Measurements from ENCODE around the gene ZDHHC11.
"Not testable (repeated sequence)": the region's sequence is repeated elsewhere in the genome, so short reads cannot be mapped to it uniquely, and the experiment has no call there.

The ZDHHC11 gene

DNA sequence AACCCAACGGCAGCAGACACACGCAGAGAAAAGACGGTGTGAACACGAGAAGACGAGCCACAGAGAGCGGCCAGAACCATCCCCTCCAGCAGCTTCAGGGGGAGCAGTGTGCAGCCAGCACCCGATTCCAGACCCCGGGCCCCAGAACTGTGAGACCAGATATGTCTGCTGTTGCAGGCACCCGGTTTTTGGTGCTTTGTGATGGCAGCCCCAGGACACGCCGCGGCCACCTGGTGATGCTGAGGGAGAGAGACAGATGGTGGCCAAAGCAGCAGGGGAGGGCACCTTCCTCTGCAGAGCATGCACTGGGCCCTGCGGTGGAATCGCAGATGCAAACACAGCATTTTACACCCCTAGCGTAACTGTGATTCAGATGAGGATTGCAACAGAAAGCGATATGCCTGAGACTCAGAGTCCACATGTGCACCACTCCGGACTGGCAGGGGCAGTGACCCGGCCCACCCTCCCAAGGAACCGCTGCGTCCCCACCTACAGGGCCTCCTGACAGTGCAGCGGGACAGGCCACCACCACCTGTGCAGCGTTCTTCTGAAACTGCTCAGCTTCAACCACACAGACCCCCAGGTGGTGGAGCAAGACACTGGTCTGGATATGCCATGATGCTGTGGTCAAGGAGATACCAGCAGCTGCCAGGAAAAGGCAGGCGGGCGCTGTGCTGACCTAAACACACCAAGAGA is 90.3 kb downstream of the ZDHHC11 start:
- H3K4me1 Mint-ChIP-seq: no peaks in the 10 kb centered on the region
- no peak overlapping the region for H3K4me3 Mint-ChIP-seq
- peaks cover under 1 to 4% of the 10 kb centered on the region in 2 donors for H3K9me3 Mint-ChIP-seq
- peaks cover 13 to 45% of the 10 kb centered on the region in 2 donors for H3K27me3 Mint-ChIP-seq
- DNase-seq (no peak), ATAC-seq (replicated peaks) (no peak)
- no peak overlapping the region for H3K27ac Mint-ChIP-seq
- H3K36me3 Mint-ChIP-seq: no peaks in the 10 kb centered on the region

DNA sequence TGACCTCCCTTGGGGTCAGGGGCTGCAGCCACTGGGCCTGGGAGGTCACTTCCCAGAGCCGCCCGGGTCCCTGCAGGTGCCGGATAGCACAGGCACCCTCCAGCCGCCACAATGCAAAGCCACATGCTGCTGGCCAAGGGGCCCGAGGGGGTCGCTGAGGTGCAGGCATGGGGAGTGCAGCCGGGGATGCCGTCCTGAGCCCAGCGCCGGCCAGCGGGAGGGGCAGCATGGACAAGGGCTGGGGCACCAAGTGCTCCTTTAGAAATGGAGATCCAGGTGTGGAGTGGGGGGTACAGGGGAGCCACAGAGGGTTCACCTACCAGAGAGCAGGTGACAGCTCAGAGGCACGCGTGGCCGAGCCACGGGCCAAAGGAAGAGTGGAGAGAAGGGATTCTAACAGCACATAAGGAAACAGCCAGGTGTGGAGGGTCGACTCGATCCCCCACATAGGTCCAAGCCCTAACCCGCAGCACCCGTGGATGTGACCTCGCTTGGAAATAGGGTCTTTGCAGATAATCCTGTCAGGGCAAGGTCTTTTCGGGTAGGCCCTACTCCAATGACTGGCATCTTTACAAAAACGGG is 90.9 kb downstream of the ZDHHC11 start:
- DNase-seq (no peak), ATAC-seq (replicated peaks) (no peak)
- H3K4me3 Mint-ChIP-seq: no peak overlapping the region

DNA sequence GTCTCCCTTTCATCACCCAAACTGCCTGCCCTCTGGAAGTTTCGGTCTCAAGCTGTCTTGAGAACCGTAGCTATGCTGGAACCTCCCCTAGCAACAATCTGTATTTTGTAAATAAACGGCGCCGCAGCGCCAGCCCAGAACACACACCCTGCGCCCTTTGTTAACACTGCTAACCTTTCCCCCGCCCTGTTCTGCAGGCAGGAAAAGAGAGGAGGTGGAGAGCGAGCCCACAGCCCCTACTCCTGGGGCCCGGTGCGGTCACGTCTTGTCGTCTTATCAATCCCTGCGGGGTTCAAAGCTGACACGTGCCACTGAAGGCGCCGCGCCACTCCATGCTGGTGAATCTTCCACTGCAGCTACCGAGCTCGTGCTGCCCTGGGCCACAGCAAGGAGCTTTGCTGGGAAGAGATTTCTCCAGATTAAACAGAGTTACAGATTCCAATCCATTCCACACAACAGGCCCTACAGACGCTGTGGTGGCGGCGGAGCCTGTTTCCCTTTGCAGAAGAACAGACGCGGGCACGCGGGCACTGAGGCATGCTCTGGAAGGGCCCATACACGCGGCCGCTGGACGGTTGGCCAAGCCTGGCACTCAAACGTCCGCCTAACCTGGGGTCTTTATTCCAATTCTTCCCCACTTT is 91.6 kb downstream of the ZDHHC11 start:
- Mint-ChIP-seq H3K36me3 (no peaks in the 10 kb centered on the region), H3K27ac (peak overlapping the region; percentile 42), H3K9me3 (peaks cover 0 to 1% of the 10 kb centered on the region in 2 donors), H3K4me3 (no peak overlapping the region), H3K27me3 (peaks cover 13 to 45% of the 10 kb centered on the region in 2 donors), H3K4me1 (peaks cover 0 to 2% of the 10 kb centered on the region in 2 donors)
- no peak for DNase-seq
- ATAC-seq (replicated peaks): no peak

More for the DNA sequence above, 90.9 kb downstream of the ZDHHC11 start:
- Mint-ChIP-seq H3K9me3 (no peaks in the 10 kb centered on the region), H3K27ac (no peak overlapping the region), H3K27me3 (peaks cover 13 to 45% of the 10 kb centered on the region in 2 donors), H3K4me1 (no peaks in the 10 kb centered on the region), H3K36me3 (no peaks in the 10 kb centered on the region)

DNA sequence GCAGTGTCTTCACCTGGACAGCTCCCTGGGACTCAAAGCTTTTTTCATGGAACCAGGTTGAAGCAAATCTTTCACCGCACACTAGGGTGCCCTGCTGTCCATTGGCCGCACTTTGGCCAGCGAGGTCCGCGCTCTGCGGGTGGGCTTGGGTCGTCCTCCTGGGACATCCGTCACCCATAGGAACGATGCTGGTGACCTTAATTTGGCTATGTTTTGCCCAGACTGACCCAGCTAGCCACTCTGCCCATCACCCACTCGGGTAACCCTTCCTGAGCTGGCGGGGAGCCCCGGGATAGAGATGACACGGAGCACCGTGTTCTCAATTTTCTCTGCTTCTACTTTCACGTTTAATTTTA is 92.1 kb downstream of the ZDHHC11 start:
- Mint-ChIP-seq H3K27me3 (peaks cover 13 to 45% of the 10 kb centered on the region in 2 donors), H3K9me3 (peaks cover 0 to 1% of the 10 kb centered on the region in 2 donors), H3K4me3 (no peak overlapping the region), H3K27ac (no peak overlapping the region), H3K4me1 (peaks cover 0 to 7% of the 10 kb centered on the region in 2 donors), H3K36me3 (no peaks in the 10 kb centered on the region)
- no peak for ATAC-seq (replicated peaks)
- no peak for DNase-seq

DNA sequence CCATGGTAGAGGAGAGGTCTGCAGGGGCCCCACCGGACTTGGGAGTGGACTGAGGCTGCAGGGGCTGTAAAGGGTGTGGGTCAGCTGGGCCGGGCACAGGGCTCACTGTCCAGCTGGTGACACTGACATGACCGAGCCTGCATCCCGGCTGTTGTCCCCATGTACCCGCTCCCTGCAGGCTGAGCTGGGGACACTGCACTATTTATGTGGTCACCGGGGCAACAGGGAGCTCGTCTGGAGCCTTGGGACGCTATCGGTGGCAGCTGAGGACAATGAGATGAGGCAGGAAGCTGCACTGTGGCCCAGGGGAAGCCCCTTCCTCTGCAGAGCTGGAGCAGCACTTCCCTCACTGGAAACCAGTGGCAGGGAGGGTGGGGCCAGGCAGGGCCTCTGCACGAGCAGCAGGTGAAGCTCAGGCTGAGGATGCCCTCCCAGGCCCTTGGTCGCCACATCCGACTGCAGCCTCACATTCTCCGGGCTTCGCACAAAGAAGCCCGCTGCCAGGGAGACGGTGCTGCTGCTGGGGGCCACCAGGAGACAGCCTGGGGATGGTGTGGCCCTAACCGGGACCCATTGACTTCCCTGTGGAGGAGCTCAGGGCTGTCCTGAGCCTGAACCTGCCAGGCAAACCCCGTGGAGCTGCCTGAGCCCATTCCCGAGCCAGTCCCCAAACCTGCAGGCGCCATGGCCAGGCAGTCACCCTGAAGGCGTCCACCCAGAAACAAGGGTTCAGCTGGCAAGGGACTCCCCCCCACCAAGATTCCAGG is 92.7 kb downstream of the ZDHHC11 start:
- Mint-ChIP-seq H3K27me3 (peaks cover 13 to 45% of the 10 kb centered on the region in 2 donors), H3K27ac (no peak overlapping the region), H3K9me3 (peaks cover 0 to 1% of the 10 kb centered on the region in 2 donors), H3K4me3 (no peak overlapping the region), H3K36me3 (no peaks in the 10 kb centered on the region), H3K4me1 (peaks cover 0 to 7% of the 10 kb centered on the region in 2 donors)
- no peak for DNase-seq
- peak; percentile 12 to 28 for ATAC-seq (replicated peaks)

DNA sequence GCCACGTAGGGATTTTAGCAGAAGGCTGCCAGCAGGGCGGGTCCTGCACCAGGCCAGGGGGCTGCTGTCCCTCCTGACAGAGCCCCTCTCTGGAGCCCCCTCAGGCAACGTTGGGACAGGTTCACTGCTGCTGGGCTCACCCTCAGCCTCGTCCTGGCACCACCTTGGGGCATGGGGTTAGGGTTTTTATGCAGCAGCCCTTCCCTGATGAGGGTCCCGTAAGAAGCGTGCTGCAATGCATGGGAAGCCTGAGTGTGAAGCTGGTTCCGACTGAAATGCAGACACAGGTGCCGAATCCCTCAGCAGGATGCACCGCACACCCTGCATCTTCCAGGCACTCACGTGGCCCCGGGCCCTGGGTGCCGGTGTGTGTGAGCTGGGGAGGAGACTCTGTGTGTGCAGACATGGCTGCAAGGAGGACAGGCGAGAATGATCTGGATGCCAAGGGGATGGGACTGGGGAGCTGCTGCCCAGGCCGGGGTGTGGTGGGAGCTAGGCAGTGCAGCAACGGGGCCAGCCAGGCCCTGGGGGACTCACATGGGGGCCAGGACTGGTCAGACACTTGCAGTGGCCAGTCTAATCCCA is 93.3 kb downstream of the ZDHHC11 start:
- ATAC-seq (replicated peaks) (no peak), DNase-seq (no peak)
- peaks cover 13 to 45% of the 10 kb centered on the region in 2 donors for H3K27me3 Mint-ChIP-seq
- no peaks in the 10 kb centered on the region for H3K36me3 Mint-ChIP-seq
- H3K4me1 Mint-ChIP-seq: peaks cover 0 to 7% of the 10 kb centered on the region in 2 donors
- H3K4me3 Mint-ChIP-seq: no peak overlapping the region
- peaks cover 0 to 1% of the 10 kb centered on the region in 2 donors for H3K9me3 Mint-ChIP-seq
- H3K27ac Mint-ChIP-seq: no peak overlapping the region

DNA sequence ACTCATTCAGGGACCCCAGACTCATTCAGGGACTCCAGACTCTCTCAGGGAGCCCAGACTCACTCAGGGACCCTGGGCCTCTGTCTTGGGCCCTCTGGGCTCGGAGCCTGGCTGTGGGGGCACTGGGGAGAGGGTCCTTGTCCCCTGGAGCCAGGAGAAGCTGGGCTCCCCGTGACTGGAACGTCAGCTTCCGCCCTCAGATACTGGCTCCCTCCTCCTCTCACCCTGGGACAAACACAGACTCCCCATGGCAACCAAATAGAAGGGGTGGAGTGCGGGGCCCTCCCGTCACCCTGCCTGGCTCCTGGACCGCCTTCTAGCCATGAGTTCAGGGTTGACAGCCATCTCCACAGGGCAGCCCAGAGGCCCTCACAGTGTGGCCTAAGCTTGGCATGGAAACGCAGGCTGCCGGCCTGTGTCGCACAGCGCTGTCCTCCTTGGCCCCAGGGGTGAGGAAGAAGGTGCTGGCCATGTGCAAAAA is 93.9 kb downstream of the ZDHHC11 start:
- H3K4me3 Mint-ChIP-seq: no peak overlapping the region
- no peak for DNase-seq

DNA sequence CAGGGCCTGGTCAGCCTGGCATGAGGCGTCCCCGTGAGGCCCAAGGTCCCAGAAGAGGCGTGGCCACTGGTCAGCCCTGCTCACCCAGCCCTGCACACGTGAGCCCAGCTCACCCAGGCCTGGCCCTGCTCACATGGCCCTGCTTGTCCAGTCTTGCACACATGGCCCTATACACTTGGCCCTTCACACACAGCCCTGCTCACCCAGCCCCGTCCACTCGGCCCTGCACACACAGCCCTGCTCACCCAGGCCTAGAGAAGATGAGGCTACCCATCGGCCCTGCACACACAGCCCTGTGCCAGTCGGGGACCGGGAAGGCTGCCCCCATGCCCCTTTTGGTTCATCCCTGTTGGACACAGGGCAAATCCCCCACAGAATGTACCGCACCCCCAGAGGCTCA is 94.6 kb downstream of the ZDHHC11 start:
- H3K27ac Mint-ChIP-seq: no peak overlapping the region
- DNase-seq (no peak), ATAC-seq (replicated peaks) (no peak)
- no peaks in the 10 kb centered on the region for H3K36me3 Mint-ChIP-seq
- peaks cover 0 to 7% of the 10 kb centered on the region in 2 donors for H3K4me1 Mint-ChIP-seq
- H3K4me3 Mint-ChIP-seq: no peak overlapping the region
- H3K27me3 Mint-ChIP-seq: peaks cover 9 to 34% of the 10 kb centered on the region in 2 donors
- H3K9me3 Mint-ChIP-seq: peaks cover 0 to 1% of the 10 kb centered on the region in 2 donors

More for the DNA sequence above, 93.9 kb downstream of the ZDHHC11 start:
- Mint-ChIP-seq H3K27me3 (peaks cover 10 to 41% of the 10 kb centered on the region in 2 donors), H3K36me3 (no peaks in the 10 kb centered on the region), H3K9me3 (peaks cover 0 to 1% of the 10 kb centered on the region in 2 donors), H3K27ac (no peak overlapping the region), H3K4me1 (peaks cover 0 to 7% of the 10 kb centered on the region in 2 donors)
- ATAC-seq (replicated peaks): no peak

DNA sequence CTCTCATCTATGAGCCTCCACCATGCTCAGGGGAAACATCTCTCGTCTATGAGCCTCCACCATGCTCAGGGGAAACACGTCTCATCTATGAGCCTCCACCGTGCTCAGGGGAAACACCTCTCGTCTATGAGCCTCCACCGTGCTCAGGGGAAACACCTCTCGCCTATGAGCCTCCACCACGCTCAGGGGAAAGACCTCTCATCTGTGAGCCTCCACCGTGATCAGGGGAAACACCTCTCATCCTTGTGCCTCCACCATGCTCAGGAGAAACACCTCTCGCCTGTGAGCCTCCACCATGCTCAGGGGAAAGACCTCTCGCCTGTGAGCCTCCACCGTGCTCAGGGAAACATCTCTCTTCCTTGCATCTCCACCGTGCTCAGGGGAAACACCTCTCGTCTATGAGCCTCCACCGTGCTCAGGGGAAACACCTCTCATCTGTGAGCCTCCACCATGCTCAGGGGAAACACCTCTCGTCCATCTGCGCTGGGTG is 96.6 kb downstream of the ZDHHC11 start:
- DNase-seq (peak; percentile 64), ATAC-seq (replicated peaks) (peak in 1 of 2 donors; percentile 72)
- H3K27ac Mint-ChIP-seq: peak overlapping the region; percentile 53
- H3K4me3 Mint-ChIP-seq, H3K36me3 Mint-ChIP-seq, H3K4me1 Mint-ChIP-seq, H3K9me3 Mint-ChIP-seq: not testable (repeated sequence)
- peaks cover 4 to 29% of the 10 kb centered on the region in 2 donors for H3K27me3 Mint-ChIP-seq

DNA sequence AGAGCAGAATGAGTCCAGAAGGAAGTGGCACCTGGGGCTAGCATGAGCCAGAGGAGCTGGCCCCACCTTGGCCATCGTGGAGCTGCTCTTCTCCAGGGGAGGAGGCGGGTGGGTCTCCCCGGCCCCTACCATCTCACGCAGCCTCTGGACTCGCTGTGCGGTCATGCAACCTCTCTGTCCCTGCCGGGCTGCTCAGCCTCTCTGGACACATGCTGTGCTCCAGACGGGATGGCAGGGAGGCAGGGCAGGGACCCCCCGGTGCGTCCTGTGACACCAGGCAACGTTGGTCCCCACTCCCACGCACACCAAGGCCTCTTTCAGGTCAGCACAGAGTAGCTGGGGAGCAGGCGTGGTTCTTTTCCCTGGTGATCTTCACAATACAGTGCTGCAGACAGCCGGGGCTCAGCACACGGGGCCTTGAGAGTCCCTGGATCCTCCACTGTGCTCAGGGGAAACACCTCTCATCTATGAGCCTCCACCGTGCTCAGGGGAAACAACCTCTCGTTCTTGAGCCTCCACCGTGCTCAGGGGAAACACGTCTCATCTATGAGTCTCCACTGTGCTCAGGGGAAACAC is 97.1 kb downstream of the ZDHHC11 start:
- DNase-seq, H3K4me1 Mint-ChIP-seq, H3K4me3 Mint-ChIP-seq, H3K9me3 Mint-ChIP-seq, H3K36me3 Mint-ChIP-seq, H3K27ac Mint-ChIP-seq: not testable (repeated sequence)
- peak in 1 of 2 donors; percentile 66 for ATAC-seq (replicated peaks)
- H3K27me3 Mint-ChIP-seq: peaks cover 4 to 24% of the 10 kb centered on the region in 2 donors

DNA sequence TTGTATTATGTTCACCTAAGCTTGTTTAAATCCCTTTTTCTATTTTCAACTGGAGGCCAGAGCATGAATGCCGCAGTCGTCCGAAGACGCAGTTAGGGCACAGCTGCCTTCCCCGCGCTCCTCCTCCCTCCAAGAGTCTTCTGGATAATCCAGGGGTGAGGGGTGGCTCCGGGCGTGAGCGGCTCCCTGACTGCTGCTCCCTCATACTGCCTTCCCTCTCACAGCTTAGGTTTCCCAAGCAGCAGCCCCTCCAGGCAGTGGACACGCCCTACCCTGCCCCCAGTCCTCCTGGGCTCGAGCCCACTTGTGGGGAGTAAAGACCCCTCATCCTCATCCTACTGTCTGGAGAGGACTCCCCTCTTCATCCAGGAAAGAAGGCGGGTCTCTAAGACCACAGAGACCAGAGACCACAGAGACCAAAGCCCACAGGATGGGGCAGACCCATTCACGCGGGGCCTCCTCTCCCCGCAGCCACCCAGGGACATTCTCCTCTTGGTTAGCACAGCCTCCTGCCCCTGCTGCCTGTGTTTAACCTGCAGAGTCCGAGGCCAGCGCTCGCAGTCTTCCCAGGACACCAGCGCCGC is 98.2 kb downstream of the ZDHHC11 start:
- peaks cover 3 to 17% of the 10 kb centered on the region in 2 donors for H3K27me3 Mint-ChIP-seq
- H3K27ac Mint-ChIP-seq; H3K4me1 Mint-ChIP-seq; DNase-seq; H3K9me3 Mint-ChIP-seq; H3K36me3 Mint-ChIP-seq; ATAC-seq (replicated peaks); H3K4me3 Mint-ChIP-seq: not testable (repeated sequence)

DNA sequence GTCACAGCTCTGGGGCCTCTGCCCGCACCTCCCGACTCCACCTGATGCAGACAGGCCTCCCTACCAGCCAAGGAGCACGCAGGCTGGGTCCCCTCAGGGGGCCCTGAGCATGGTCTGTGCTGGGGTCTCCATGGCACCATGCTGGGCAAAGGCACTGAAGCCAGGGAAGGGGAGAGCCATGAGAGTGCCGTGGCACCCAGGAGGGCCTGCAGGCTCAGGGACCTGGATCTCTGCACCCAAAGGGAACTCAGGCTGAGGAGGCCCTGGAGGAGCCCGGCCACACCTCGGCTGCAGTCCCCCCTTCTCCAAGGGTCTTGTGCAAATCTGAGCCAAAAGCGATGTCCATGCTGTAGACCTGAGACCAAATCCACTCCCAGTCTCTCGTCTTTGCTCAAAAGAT is 98.8 kb downstream of the ZDHHC11 start:
- H3K27ac Mint-ChIP-seq; H3K36me3 Mint-ChIP-seq; DNase-seq; H3K4me3 Mint-ChIP-seq; H3K4me1 Mint-ChIP-seq; ATAC-seq (replicated peaks); H3K9me3 Mint-ChIP-seq: not testable (repeated sequence)
- peaks cover 0 to 10% of the 10 kb centered on the region in 2 donors for H3K27me3 Mint-ChIP-seq

DNA sequence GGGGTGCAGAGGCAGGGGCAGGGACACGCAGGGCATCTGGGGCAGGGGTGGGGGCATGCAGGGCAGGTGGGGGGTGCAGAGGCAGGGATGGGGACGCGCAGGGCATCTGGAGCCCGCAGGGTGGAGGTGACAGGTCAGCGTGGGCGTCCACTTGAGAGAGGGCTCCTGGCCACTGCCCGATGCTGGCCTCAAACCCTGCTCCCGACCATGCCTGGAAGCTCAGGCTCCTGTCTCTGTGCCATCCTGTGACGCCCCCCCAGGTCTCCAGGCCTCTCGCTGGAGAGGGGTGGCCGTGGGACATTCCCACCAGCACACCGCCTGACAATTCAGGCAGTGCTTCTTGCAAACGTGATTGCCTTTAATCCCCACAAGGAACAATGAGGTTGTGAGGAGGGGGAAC is 99.3 kb downstream of the ZDHHC11 start:
- Mint-ChIP-seq H3K4me3 (no peak overlapping the region), H3K4me1 (peaks cover 0 to 7% of the 10 kb centered on the region in 2 donors), H3K9me3 (peaks cover 0 to 1% of the 10 kb centered on the region in 2 donors), H3K36me3 (no peaks in the 10 kb centered on the region), H3K27me3 (peaks cover 0 to 5% of the 10 kb centered on the region in 2 donors), H3K27ac (no peak overlapping the region)
- no peak for DNase-seq
- no peak for ATAC-seq (replicated peaks)

All from stimulated activated naive B cell treated with anti-CD40 and anti-IgM and Interleukin-4, amounts not matched to agents 10 μg/mL and 1 μg/mL and 100 μg/mL, for 72 hours (primary cell).